NCI-H2227 (cell line): Measurements from ENCODE around the gene NRGN.
"Not testable (repeated sequence)": the region's sequence is repeated elsewhere in the genome, so short reads cannot be mapped to it uniquely, and the experiment has no call there.

Experiments used
- DNase-seq: peaks from one replicate; lab custom pipeline; 2025; ENCODE audit not compliant: unreplicated experiment; lab: John Stamatoyannopoulos, UW

Gene NRGN

GRCh38 chr11:124756033-124756752 is 16.5 kb downstream of the NRGN start:
- no peak for DNase-seq

- DNase-seq = no peak
These were observed 17.0 kb downstream of the NRGN start for GRCh38 chr11:124756753-124757227.

GRCh38 chr11:124757320-124757719 is 17.6 kb downstream of the NRGN start:
- DNase-seq = no peak

GRCh38 chr11:124758355-124759265 is 18.9 kb downstream of the NRGN start:
- peak; percentile 90 for DNase-seq

- no peak for DNase-seq
These were observed 19.8 kb downstream of the NRGN start for GRCh38 chr11:124759266-124760204.

GRCh38 chr11:124760205-124760652 is 20.5 kb downstream of the NRGN start:
- DNase-seq = no peak

- DNase-seq = no peak
These were observed 21.1 kb downstream of the NRGN start for GRCh38 chr11:124760806-124761205.

- no peak for DNase-seq
These were observed 21.8 kb downstream of the NRGN start for GRCh38 chr11:124761301-124762104.

- DNase-seq = peak; percentile 36
These were observed 22.4 kb downstream of the NRGN start, which contains the start of gene ESAM for GRCh38 chr11:124762105-124762623. TSS of gene ESAM (minus strand) at chr11:124762290. CDS start at chr11:124762154, 136 bp downstream.

GRCh38 chr11:124762624-124763155 is 22.9 kb downstream of the NRGN start:
- no peak for DNase-seq

- DNase-seq = peak; percentile 82
These were observed 23.6 kb downstream of the NRGN start for GRCh38 chr11:124763156-124763947.

- DNase-seq = no peak
These were observed 26.4 kb downstream of the NRGN start for GRCh38 chr11:124766156-124766555.

GRCh38 chr11:124768914-124769313 is 29.2 kb downstream of the NRGN start:
- DNase-seq = no peak

GRCh38 chr11:124769806-124770774 is 30.3 kb downstream of the NRGN start:
- DNase-seq = no peak

GRCh38 chr11:124770959-124771358 is 31.2 kb downstream of the NRGN start:
- DNase-seq = not testable (repeated sequence)

- no peak for DNase-seq
These were observed 37.3 kb downstream of the NRGN start for GRCh38 chr11:124776865-124777645.

GRCh38 chr11:124778281-124778680 is 38.5 kb downstream of the NRGN start:
- no peak for DNase-seq
